ENCODE measurements around the gene TMEM18. TPM values are rescaled to one million over a fixed set of nuclear protein-coding genes. Genes with fewer than 3 reads are reported as not detected.

Gene TMEM18
- total RNA-seq, result 10 to 100 TPM; 17.8 to 27.3 (median 21.5) TPM

- ATAC-seq (ENCODE audit: low FRiP score), result peak; percentile 93
- peak; percentile 85 for DNase-seq (ENCODE audit: low spot score)
- TF ChIP-seq CTCF (IDR thresholded peaks at IDR 0.05), result no peak
These were observed at the start of gene TMEM18 for GRCh38 chr2:677056-677958. Gene TMEM18 (minus strand): TSS chr2:677406. CDS start chr2:677345, 61 bp downstream.

- DNase-seq (ENCODE audit: low spot score) (no peak), ATAC-seq (ENCODE audit: low FRiP score) (no peak)
- TF ChIP-seq CTCF (IDR thresholded peaks at IDR 0.05), result no peak
These were observed 49.0 kb upstream of the TMEM18 start for GRCh38 chr2:726169-726568.

GRCh38 chr2:725468-725867, 48.3 kb upstream of the TMEM18 start:
- ATAC-seq (ENCODE audit: low FRiP score) (no peak), DNase-seq (ENCODE audit: low spot score) (no peak)
- TF ChIP-seq CTCF (IDR thresholded peaks at IDR 0.05), result no peak

GRCh38 chr2:723761-724160, 46.6 kb upstream of the TMEM18 start:
- ATAC-seq (ENCODE audit: low FRiP score) (no peak), DNase-seq (ENCODE audit: low spot score) (no peak)
- no peak for TF ChIP-seq CTCF (IDR thresholded peaks at IDR 0.05)

- TF ChIP-seq CTCF (IDR thresholded peaks at IDR 0.05), result no peak
- no peak for DNase-seq (ENCODE audit: low spot score)
These were observed 43.6 kb upstream of the TMEM18 start for GRCh38 chr2:720842-721241.

GRCh38 chr2:719734-720133, 42.5 kb upstream of the TMEM18 start:
- no peak for DNase-seq (ENCODE audit: low spot score)
- TF ChIP-seq CTCF (IDR thresholded peaks at IDR 0.05), result no peak
- no peak for ATAC-seq (ENCODE audit: low FRiP score)

More at GRCh38 chr2:720842-721241, 43.6 kb upstream of the TMEM18 start:
- ATAC-seq (ENCODE audit: low FRiP score), result no peak

- DNase-seq (ENCODE audit: low spot score) (no peak), ATAC-seq (ENCODE audit: low FRiP score) (no peak)
- no peak for TF ChIP-seq CTCF (IDR thresholded peaks at IDR 0.05)
These were observed 42.0 kb upstream of the TMEM18 start for GRCh38 chr2:719191-719590.

All from omental fat pad (tissue), 4 donors.